Muscle layer of colon (tissue), 2 donors: ENCODE data around the gene CFTR.

Source experiments
- H3K27ac ChIP-seq: one replicate; pipeline ENCODE4 v1.7.0; 2013; ENCODE audit warnings: low read depth, mild to moderate bottlenecking, low read length, moderate library complexity
- H3K27me3 ChIP-seq, 2 donors: one replicate each; pipeline ENCODE4 v1.7.0; 2013; ENCODE audit warnings: low read length in 2 of 2, mild to moderate bottlenecking in 2 of 2; ENCODE audit not compliant: insufficient read depth in 2 of 2, control insufficient read depth in 1 of 2
- H3K36me3 ChIP-seq: one replicate; pipeline ENCODE4 v1.7.0; 2013; ENCODE audit warnings: mild to moderate bottlenecking, low read length; ENCODE audit not compliant: insufficient read depth
- H3K4me1 ChIP-seq: one replicate; pipeline ENCODE4 v1.7.0; 2013; ENCODE audit warnings: mild to moderate bottlenecking, low read length; ENCODE audit not compliant: insufficient read depth
- H3K4me3 ChIP-seq, 2 donors: one replicate each; pipeline ENCODE4 v1.7.0; 2013; ENCODE audit warnings: low read length in 2 of 2, low read depth in 1 of 2, mild to moderate bottlenecking in 1 of 2, moderate library complexity in 1 of 2
- H3K9ac ChIP-seq: one replicate; pipeline ENCODE4 v1.7.0; 2013; ENCODE audit warnings: low read length
- H3K9me3 ChIP-seq: one replicate; pipeline ENCODE4 v1.7.0; 2013; ENCODE audit warnings: mild to moderate bottlenecking, low read length
- donor health status: abdominal sarcoma.
- donor health status: Adenocarcinoma of cecum.

Gene CFTR

GRCh38 chr7:117654780-117655179 is 175.0 kb downstream of the CFTR start:
- Histone ChIP-seq H3K4me1 (no peaks in the 10 kb centered on the region), H3K27ac (no peak overlapping the region), H3K27me3 (no peaks in the 10 kb centered on the region)

GRCh38 chr7:117656806-117657205 is 177.0 kb downstream of the CFTR start:
- Histone ChIP-seq H3K27me3 (no peaks in the 10 kb centered on the region), H3K36me3 (no peaks in the 10 kb centered on the region), H3K4me3 (no peak overlapping the region), H3K27ac (no peak overlapping the region), H3K9me3 (no peaks in the 10 kb centered on the region), H3K9ac (no peak overlapping the region), H3K4me1 (no peaks in the 10 kb centered on the region)

More at GRCh38 chr7:117654780-117655179, 175.0 kb downstream of the CFTR start:
- H3K9ac ChIP-seq, result no peak overlapping the region
- no peaks in the 10 kb centered on the region for H3K36me3 ChIP-seq
- no peak overlapping the region for H3K4me3 ChIP-seq
- no peaks in the 10 kb centered on the region for H3K9me3 ChIP-seq

GRCh38 chr7:117659531-117660011 is 179.7 kb downstream of the CFTR start:
- H3K27ac ChIP-seq, result no peak overlapping the region
- H3K36me3 ChIP-seq, result no peaks in the 10 kb centered on the region
- H3K27me3 ChIP-seq, result no peaks in the 10 kb centered on the region
- H3K9ac ChIP-seq, result no peak overlapping the region
- H3K4me3 ChIP-seq, result no peak overlapping the region
- no peaks in the 10 kb centered on the region for H3K4me1 ChIP-seq
- H3K9me3 ChIP-seq, result no peaks in the 10 kb centered on the region

GRCh38 chr7:117661328-117661727 is 181.5 kb downstream of the CFTR start:
- H3K36me3 ChIP-seq, result no peaks in the 10 kb centered on the region
- H3K9ac ChIP-seq, result no peak overlapping the region
- H3K27ac ChIP-seq, result no peak overlapping the region
- H3K4me3 ChIP-seq, result no peak overlapping the region
- H3K4me1 ChIP-seq, result no peaks in the 10 kb centered on the region
- no peaks in the 10 kb centered on the region for H3K9me3 ChIP-seq
- H3K27me3 ChIP-seq, result no peaks in the 10 kb centered on the region

- Histone ChIP-seq H3K27me3 (no peaks in the 10 kb centered on the region), H3K9ac (no peak overlapping the region), H3K4me3 (no peak overlapping the region), H3K27ac (no peak overlapping the region), H3K9me3 (no peaks in the 10 kb centered on the region), H3K36me3 (no peaks in the 10 kb centered on the region), H3K4me1 (no peaks in the 10 kb centered on the region)
Measured at GRCh38 chr7:117664047-117664446, 184.2 kb downstream of the CFTR start.

GRCh38 chr7:117665368-117665767 is 185.5 kb downstream of the CFTR start:
- Histone ChIP-seq H3K27ac (no peak overlapping the region), H3K9me3 (no peaks in the 10 kb centered on the region), H3K9ac (no peak overlapping the region), H3K4me3 (no peak overlapping the region), H3K36me3 (no peaks in the 10 kb centered on the region), H3K4me1 (no peaks in the 10 kb centered on the region), H3K27me3 (no peaks in the 10 kb centered on the region)

GRCh38 chr7:117666031-117666430 is 186.2 kb downstream of the CFTR start:
- H3K4me1 ChIP-seq, result no peaks in the 10 kb centered on the region
- no peak overlapping the region for H3K27ac ChIP-seq
- no peak overlapping the region for H3K9ac ChIP-seq
- H3K9me3 ChIP-seq, result no peaks in the 10 kb centered on the region
- H3K36me3 ChIP-seq, result no peaks in the 10 kb centered on the region
- no peaks in the 10 kb centered on the region for H3K27me3 ChIP-seq
- no peak overlapping the region for H3K4me3 ChIP-seq

- no peaks in the 10 kb centered on the region for H3K36me3 ChIP-seq
- no peak overlapping the region for H3K27ac ChIP-seq
- no peaks in the 10 kb centered on the region for H3K4me1 ChIP-seq
- no peak overlapping the region for H3K4me3 ChIP-seq
- no peaks in the 10 kb centered on the region for H3K27me3 ChIP-seq
- no peaks in the 10 kb centered on the region for H3K9me3 ChIP-seq
- no peak overlapping the region for H3K9ac ChIP-seq
Measured at GRCh38 chr7:117666689-117667088, 186.9 kb downstream of the CFTR start.

- H3K27me3 ChIP-seq, result no peaks in the 10 kb centered on the region
Measured at GRCh38 chr7:117667456-117667855, 187.6 kb downstream of the CFTR start.

GRCh38 chr7:117669818-117670217 is 190.0 kb downstream of the CFTR start:
- Histone ChIP-seq H3K27ac (no peak overlapping the region), H3K9ac (no peak overlapping the region), H3K4me1 (no peaks in the 10 kb centered on the region), H3K27me3 (no peaks in the 10 kb centered on the region), H3K9me3 (no peaks in the 10 kb centered on the region), H3K4me3 (no peak overlapping the region), H3K36me3 (no peaks in the 10 kb centered on the region)

More at GRCh38 chr7:117667456-117667855, 187.6 kb downstream of the CFTR start:
- no peak overlapping the region for H3K9ac ChIP-seq
- H3K36me3 ChIP-seq, result no peaks in the 10 kb centered on the region
- no peaks in the 10 kb centered on the region for H3K9me3 ChIP-seq
- H3K4me1 ChIP-seq, result no peaks in the 10 kb centered on the region
- no peak overlapping the region for H3K4me3 ChIP-seq
- H3K27ac ChIP-seq, result no peak overlapping the region

- Histone ChIP-seq H3K27ac (no peak overlapping the region), H3K9ac (no peak overlapping the region), H3K36me3 (no peaks in the 10 kb centered on the region)
Measured at GRCh38 chr7:117672453-117672852, 192.6 kb downstream of the CFTR start.

GRCh38 chr7:117673367-117673766 is 193.5 kb downstream of the CFTR start:
- Histone ChIP-seq H3K4me1 (no peaks in the 10 kb centered on the region), H3K9me3 (no peaks in the 10 kb centered on the region), H3K4me3 (no peak overlapping the region), H3K36me3 (no peaks in the 10 kb centered on the region), H3K27ac (no peak overlapping the region), H3K9ac (no peak overlapping the region), H3K27me3 (no peaks in the 10 kb centered on the region)

More at GRCh38 chr7:117672453-117672852, 192.6 kb downstream of the CFTR start:
- Histone ChIP-seq H3K27me3 (no peaks in the 10 kb centered on the region), H3K9me3 (no peaks in the 10 kb centered on the region), H3K4me1 (no peaks in the 10 kb centered on the region), H3K4me3 (no peak overlapping the region)
